GOT3 (cell line): ENCODE results near the gene KRT12.

Experiments used
- DNase-seq: peaks from one replicate; lab custom pipeline; 2025; ENCODE audit warnings: mixed read lengths; lab: John Stamatoyannopoulos, UW

Gene KRT12

GRCh38 chr17:40843242-40843641 is 23.8 kb downstream of the KRT12 start:
- no peak for DNase-seq

GRCh38 chr17:40841246-40841645 is 25.8 kb downstream of the KRT12 start:
- no peak for DNase-seq

- no peak for DNase-seq
These were observed 27.8 kb downstream of the KRT12 start for GRCh38 chr17:40839194-40839593.

- DNase-seq: no peak
These were observed 31.0 kb downstream of the KRT12 start for GRCh38 chr17:40836020-40836419.

GRCh38 chr17:40833882-40834281 is 33.1 kb downstream of the KRT12 start:
- no peak for DNase-seq

- DNase-seq: no peak
These were observed 34.2 kb downstream of the KRT12 start for GRCh38 chr17:40832840-40833239.

GRCh38 chr17:40830085-40830776 is 36.8 kb downstream of the KRT12 start:
- no peak for DNase-seq

GRCh38 chr17:40828454-40829044 is 38.5 kb downstream of the KRT12 start:
- no peak for DNase-seq

GRCh38 chr17:40827746-40828453 is 39.1 kb downstream of the KRT12 start:
- no peak for DNase-seq

GRCh38 chr17:40825599-40825998 is 41.4 kb downstream of the KRT12 start:
- DNase-seq: no peak

- DNase-seq: no peak
These were observed 42.8 kb downstream of the KRT12 start for GRCh38 chr17:40824015-40824832.

- no peak for DNase-seq
These were observed 44.8 kb downstream of the KRT12 start, which contains the start of gene KRT10 for GRCh38 chr17:40822132-40822812. KRT10 (minus strand) TSS chr17:40822614; CDS start chr17:40822585, 29 bp downstream.

- no peak for DNase-seq
These were observed 45.5 kb downstream of the KRT12 start for GRCh38 chr17:40821536-40821935.

- DNase-seq: no peak
These were observed 46.7 kb downstream of the KRT12 start for GRCh38 chr17:40820228-40820838.

GRCh38 chr17:40819528-40820125 is 47.4 kb downstream of the KRT12 start:
- DNase-seq: no peak

GRCh38 chr17:40818733-40819527 is 48.1 kb downstream of the KRT12 start:
- DNase-seq: peak; percentile 75

- DNase-seq: no peak
These were observed 48.7 kb downstream of the KRT12 start for GRCh38 chr17:40818343-40818732.

- DNase-seq: no peak
These were observed 49.8 kb downstream of the KRT12 start for GRCh38 chr17:40817103-40817682.

GRCh38 chr17:40816569-40816968 is 50.5 kb downstream of the KRT12 start:
- DNase-seq: no peak

- no peak for DNase-seq
These were observed 51.6 kb downstream of the KRT12 start for GRCh38 chr17:40815381-40815780.
